GM21723 (cell line): ENCODE results near the gene SLC19A3.
A peak's percentile ranks its signal among the peaks of the same experiment; 100 is the strongest.
"Not testable (repeated sequence)": the region's sequence is repeated elsewhere in the genome, so short reads cannot be mapped to it uniquely, and the experiment has no call there.

Source experiments
- ATAC-seq: cut with Tn5 transposase; IDR thresholded peaks from one replicate; pipeline ENCODE4 v1.9.1; 2021; ENCODE audit warnings: mild to moderate bottlenecking, moderate library complexity; ENCODE audit not compliant: unreplicated experiment

Gene SLC19A3

DNA sequence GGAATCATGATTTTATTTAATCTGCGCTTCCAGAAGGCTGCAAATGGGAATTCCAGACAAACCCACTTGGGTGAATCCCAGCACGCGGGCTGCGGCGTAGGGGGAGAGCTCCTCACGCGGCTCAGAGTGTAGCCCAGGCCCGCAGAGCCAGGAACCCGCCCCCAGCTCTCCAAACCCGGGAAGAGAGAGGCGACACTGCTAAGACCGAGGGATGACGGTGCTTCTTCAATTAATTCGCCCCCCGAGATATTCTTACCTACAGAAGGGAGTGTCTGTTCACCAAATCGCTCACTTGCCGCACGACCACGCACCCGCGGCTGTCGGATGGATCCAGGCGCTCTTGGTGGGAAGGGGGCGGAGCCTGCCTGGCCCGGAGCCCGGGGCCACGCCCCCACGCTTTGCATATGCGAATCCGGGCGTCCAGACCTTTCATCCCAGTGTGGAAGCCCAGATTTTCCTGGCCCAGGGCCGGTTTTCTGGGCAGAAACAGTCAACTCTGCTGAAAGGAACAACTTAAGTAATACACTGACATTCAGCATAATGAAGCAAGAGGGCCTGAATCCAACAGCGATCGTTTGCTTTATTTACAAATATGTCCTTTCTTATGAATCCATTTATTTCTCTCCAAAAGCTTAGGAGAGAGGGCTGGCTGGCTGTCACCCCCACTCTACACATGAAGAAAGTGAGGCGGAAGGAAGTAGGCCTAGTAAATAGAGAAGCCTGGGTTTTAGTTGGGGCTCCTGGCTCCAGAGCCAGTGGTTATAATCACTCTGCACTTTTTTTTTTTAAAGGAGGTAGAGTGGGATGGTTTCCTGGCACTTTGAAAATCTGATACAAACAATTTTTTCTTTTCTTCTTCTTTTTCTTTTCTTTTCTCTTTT is at the start of gene SLC19A3:
Gene SLC19A3 (minus strand): TSS at position 342 of the 881 bp plus-strand sequence. CDS start 15,710 bp downstream, outside the sequence.
- ATAC-seq, result no peak

DNA sequence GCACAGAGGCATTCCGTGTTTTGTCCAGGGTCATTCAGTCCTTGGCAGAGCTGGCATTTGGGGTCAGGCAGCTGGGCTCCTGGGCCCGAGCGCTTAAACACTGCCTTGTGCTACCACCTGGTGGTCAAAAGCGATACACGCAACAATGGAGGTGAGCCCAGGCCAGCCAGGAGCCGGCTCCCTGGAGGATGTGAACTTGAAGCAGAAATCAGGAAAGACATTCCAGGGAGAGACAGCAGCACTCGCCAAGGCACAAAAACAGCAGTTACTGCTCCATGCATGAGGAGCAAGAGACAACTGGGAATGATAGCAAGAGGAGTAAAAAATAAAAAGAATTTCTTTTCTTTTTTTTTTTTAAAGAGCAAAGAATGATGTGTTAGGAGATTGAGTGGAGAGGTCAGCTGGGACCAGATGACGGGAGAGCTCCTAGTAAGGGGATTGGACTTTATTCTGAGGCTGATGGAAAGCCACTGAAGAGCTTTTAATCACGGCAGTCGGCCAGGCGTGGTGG is 48.6 kb upstream of the SLC19A3 start:
- ATAC-seq, result peak; percentile 99

DNA sequence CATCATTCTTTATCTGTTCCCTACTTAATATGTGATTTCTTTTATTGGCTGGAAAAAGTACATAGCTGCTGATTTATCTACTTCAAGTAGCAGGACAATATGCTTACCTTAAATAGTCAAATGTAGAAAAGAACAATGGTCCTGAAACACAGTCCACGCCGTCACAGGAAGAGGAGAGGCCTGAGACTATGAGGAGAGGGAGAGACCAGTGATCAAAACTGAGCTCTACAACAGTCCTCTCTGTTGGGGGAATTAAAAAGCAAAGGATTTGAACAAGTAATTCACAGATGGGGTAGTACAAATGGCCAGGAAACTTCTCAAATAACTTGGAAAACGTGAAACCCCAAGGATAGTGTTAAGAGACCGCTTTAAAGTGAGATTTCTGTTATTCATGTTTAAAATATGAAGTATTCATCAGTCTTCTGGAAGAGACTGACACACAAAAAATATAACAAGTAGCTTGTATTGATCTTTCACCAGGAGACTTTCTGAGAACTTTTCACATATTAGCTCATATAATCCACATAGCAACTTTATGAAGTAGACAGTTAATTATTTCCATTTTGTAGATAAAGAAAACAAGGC is 48.1 kb upstream of the SLC19A3 start:
- peak; percentile 15 for ATAC-seq

DNA sequence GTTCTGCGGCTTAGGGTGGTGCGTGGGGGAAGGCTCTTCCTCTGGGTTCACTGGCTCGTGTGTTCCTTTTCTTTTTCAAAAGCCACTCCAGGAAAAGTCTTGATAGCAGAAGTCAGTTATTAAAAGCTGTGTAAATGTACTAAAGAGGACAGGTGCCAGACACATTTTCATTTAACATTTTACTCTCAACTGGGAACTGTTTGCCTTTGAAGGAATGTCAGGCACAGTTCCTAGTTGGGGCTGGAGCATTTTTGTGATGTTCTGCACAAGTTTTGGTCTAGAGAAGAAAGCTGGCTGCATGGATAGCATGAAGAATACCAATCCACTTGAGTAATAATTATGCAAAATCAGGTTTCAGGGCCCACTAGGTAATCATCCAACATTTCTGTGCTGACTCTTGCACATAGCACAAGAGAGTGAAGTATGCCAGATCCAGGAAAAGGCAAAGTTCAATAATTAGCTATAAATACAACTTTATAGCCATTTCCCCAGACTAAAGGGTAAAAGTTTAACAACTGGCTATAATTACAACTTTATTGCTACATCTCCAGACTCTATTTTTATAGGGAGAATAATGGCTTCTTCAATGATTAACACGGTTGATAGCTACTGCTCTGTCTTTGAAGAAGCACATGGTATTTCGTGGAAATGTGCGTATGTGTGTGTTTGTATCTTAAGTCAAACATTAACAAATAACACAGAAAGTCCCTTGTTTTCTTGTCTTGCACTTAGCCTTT is 44.1 kb upstream of the SLC19A3 start:
- ATAC-seq, result no peak

DNA sequence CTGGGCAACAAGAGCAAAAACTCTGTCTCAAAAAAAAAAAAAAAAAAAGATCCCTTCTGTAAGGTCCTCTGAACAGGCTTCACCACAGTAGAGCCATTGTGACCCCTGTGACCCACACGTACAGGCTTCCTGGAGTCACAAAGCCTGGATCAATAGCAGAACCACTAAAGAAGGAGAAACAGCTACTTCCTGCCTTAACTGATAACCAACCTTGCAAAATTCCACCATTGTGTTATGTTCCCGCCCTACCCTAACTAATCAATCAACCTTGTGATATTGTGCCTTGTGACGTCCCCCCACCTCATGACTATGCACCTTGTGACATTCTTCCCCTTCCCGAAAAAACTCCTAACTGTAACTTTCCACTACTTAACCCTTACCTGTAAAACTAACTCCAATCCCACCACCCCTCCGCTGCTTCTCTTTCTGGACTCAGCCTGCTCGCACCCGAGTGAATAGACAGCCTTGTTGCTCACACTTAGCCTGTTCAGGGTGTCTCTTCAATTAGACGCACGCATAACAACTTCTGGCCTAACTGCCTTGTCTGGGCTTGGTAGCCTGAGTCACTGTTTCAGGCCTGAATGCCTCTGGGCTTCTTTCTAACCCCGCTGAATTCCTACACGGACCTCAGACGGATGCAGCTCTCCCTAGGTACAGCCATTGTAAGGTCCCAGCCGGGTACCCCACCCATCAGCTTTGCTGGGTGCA is 41.7 kb upstream of the SLC19A3 start:
- ATAC-seq, result no peak

DNA sequence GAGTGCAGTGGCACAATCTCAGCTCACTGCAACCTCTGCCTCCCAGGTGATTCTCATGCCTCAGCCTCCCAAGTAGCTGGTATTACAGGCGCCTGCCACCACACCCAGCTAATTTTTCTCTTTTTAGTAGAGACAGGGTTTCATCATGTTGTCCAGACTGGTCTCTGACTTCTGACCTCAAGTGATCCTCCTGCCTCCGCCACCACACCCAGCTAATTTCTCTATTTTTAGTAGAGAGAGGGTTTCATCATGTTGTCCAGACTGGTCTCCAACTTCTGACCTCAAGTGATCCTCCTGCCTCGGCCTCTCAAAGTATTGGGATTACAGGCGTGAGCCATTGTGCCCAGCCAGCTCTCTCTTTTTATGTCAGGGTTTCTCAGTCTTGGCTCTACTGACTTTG is 38.4 kb upstream of the SLC19A3 start:
- ATAC-seq, result not testable (repeated sequence)

DNA sequence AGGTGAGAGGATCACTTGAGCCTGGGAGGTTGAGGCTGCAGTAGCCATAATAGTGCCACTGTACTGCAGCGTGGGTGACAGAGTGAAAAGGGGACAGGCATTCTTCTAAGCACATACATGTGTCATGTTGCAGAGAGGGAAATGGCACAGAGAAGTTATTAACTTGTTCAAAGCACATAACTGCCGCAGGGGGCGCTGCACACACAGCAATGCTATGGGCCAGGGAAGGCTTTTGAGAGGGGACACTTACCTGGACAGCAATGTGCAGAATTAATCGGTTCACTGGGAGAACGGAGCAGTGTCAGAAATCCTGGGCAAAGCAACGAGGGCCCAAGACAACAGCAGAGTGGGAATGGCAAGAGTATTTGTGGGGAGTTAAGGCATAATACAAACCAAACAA is 30.3 kb upstream of the SLC19A3 start:
- no peak for ATAC-seq

DNA sequence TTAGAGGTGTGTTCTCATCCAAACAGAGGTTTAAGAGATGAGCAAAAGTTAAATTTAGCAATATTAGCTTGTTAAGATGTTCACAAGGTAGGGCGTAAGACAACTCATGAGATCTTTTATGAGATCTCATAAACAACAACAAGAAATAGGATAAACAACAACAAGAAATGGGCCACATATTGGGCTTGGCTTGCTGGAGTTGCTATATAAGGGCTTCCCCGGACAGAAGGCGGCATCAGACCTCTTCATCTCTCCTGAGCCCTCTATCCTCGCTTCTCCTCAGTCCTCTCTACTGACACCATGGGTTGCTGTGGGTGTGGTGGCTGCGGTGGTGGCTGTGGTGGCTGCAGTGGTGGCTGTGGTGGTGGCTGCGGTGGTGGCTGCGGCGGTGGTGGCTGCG is 27.8 kb upstream of the SLC19A3 start, which contains the start of gene SCYGR8:
Gene SCYGR8 (plus strand): TSS at position 301 of the 400 bp plus-strand sequence. CDS start 0 bp downstream, at position 301.
- ATAC-seq, result no peak

DNA sequence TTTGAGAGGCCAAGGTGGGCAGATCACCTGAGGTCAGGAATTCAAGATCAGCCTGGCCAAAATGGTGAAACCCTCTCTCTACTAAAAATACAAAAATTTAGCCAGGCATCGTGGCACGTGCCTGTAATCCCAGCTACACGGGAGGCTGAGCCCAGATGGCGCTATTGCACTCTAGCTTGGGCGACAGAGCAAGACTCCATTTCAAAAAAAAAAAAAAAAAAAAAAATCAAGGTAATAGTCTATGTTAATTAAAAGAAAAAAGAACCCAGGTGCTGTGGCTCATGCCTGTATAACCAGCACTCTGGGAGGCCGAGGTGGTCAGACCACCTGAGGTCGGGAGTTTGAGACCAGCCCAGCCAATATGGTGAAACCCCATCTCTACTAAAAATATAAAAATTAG is 22.9 kb upstream of the SLC19A3 start:
- ATAC-seq, result not testable (repeated sequence)

DNA sequence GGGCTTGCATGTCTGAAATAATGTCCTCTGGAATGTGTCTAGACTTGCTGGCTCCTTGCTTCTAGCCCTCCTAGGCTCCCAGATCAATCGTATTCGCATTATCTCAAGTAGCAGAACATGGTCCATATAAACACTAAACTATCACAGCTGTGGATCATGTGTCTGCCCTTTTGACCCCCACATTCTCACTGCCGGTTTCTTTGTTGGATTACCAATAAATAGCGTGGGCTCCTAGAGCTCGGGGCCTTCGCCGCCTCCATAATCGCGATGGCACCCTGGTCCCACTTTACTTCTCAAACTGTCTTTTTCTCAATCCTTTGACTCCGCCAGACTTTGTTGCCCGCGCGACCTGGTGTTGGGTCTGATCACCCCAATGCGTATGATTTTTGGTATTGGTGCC is 21.5 kb upstream of the SLC19A3 start:
- no peak for ATAC-seq

DNA sequence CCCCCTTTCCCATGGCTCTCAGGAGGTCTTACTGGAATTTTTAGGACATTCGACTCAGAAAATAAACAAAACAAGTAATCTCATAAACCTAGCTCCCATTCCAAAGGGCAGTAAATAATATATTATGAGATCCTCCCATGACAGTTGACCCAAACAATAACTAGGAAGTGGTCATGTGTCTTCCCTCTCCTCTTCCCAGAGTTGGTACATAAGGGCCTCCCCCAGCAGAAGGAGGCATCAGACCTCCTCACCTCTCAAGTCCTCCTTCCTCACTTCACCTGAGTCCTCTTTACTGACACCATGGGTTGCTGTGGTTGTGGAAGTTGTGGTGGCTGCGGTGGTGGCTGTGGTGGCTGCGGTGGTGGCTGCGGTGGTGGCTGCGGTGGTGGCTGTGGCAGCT is 10.2 kb upstream of the SLC19A3 start, which contains the start of gene SCYGR7:
Gene SCYGR7 (plus strand): TSS at position 301 of the 400 bp plus-strand sequence. CDS start 0 bp downstream, at position 301.
- no peak for ATAC-seq

DNA sequence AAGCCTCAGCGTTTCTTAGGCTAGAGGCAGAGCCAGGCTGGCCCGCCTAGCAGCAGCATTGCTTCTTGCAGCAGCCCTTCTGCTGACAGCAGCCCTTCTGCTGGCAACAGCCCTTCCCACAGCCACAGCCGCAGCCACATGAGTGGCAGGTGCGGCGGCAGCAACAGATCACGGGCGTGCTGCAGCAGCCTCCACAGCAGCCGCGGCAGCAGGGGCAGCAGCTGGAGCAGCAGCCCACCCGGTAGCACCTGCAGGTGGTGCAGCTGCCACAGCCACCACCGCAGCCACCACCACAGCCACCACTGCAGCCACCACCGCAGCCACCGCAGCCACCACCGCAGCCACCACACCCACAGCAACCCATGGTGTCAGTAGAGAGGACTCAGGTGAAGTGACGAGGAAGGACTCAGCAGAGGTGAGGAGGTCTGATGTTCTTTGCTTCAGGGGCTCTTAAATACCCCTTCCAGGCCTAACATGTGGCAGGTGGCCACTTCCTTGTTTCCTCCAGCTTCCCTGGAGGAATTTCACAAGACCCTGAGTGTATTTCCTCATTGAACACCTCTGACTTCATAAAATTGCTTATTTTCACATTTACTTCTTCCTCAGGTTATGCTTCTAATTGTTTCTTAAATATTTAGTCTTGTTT is 6.7 kb upstream of the SLC19A3 start, which contains the start of gene SCYGR6:
Gene SCYGR6 (minus strand): TSS at position 364 of the 646 bp plus-strand sequence. CDS start 0 bp downstream, at position 364.
- ATAC-seq, result no peak

DNA sequence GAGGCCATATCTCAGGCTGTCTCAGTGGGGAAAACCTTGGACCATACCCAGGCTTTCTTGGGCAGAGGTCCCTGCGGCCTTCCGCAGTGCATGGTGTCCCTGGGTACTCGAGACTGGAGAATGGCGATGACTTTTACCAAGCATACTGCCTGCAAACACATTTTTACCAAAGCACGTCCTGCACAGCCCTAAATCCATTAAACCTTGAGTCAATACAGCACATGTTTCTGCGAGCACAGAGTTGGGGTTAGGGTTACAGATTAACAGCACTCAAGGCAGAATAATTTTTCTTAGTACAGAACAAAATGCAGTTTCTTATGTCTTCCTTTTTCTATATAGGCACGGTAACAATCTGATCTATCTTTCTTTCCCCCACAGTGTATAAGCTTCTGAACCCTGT is 5.0 kb upstream of the SLC19A3 start:
- not testable (repeated sequence) for ATAC-seq

DNA sequence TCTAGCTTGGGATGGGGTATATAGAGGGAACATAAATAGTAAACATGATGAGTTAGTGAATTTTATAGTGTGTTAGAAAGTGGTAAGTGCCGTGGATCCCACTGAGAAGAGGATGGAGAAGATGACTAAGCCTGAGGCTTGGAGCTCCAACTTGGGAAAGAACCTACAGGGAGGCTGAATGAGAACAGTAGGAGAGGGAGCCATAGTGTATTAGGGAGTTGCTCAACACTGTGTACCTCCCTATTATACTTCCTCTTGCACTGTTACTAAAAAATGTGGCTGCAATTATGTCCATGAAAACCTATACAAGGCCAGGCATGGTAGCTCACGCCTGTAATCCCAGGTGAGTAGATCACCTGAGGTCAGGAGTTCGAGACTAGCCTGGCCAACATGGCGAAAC is 2.9 kb upstream of the SLC19A3 start:
- no peak for ATAC-seq

DNA sequence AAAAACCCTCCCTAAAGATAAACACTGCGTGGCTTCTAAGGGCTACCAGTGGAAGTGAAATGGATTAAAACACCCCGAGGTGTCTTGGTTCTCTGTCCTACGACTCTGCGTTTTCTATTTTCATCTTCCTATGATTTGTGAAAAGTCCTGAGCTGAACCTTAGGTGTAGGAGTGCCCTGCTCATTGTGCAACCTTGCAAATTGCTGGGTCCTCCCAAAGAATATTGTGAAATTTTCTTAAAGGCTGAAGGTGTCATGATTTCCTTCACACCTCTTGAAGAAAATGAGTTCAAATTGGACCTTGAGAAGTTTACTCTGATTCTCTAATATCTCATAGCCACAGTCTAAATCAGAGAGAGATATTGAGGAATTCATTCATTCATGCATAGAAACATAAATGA is 1.8 kb upstream of the SLC19A3 start:
- ATAC-seq, result no peak

DNA sequence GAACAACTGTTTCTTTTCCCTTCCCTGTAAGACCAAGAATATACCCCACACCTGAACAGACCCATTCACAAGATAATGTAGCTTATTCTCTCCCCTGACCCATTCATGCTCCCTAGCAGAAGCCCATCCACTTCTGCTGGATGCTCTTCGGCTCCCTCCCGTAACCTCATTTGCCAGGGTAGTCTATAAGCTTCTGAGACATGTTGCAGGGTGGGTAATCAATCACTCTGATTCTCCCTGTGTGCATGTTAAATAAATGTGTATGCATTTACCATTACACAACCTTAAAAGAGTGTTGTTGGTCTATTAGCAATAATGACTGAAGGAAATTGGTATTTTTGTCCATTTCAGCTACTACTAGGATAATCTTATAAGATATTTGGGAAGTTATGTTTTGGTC is 1.3 kb downstream of the SLC19A3 start:
- ATAC-seq, result no peak

DNA sequence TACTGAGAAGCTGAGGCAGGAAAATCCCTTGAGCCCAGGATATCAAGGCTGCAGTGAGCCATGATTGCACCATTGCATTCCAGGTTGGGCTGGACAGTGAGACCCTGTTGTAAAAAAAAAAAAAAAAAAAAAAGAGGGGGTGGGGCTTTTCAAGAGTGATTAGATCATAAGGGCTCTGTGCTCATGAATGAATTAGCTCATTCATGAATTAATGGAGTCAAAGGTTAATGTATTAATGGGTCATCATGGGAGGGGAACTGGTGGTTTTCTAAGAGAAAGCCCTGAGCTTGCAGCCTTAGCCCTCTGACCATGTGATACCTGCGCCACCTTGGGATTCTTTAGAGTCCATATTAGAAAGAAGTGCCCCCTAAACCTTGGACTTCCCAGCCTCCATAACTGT is 4.5 kb downstream of the SLC19A3 start:
- ATAC-seq, result no peak

DNA sequence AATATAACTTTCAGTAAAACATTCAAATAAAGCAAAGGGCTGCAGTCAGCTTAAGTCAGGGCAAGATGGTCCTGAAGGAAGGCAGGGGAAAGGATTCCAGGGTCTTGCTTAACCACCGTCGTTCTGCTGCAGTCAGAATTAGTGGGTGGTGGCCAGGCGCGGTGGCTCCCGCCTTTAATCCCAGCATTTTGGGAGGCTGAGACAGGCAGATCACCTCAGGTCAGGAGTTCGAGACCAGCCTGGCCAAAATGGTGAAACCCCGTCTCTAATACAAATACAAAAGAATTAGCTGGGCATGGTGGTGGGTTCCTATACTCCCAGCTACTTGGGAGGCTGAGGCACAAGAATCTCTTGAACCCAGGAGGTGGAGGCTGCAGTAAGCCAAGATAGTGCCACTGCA is 6.8 kb downstream of the SLC19A3 start:
- ATAC-seq, result no peak

DNA sequence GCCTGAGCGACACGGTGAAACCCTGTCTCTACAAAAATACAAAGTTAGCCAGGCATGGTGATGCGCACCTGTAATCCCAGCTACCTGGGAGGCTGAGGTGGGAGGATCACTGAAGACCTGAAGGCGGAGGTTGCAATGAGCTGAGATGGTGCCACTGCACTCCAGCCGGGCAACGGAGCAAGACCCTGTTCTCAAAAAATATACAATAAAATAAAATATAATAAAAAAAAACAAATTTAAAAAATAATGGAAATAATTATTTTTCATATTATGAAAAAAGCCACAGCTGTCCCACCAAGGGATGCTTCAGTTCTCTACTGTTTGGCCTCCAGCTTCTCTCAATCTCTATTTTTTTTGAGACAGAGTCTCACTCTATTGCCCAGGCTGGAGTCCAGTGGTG is 10.4 kb downstream of the SLC19A3 start:
- no peak for ATAC-seq

DNA sequence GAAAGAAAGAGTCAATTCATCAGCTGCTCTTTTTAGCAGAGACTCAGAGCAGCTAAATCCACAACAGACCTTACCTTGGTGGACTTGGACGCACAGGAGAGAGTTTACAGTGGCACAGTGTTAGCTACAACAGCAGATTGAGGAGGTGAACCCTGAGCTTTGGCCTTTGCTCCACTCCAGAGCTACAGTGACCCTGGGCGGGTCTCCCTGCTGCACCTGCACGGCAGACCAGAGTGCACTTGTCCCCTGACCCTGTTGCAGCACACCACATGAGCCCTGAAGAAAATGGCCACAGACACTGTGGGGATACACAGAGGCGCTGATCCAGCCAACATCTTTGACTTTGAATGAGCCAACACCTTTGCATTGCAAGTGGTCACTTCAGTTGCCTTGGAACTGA is 11.0 kb downstream of the SLC19A3 start:
- no peak for ATAC-seq
